AG04449 (cell line): ENCODE results near the gene PYGB.
"Not testable (repeated sequence)": the region's sequence is repeated elsewhere in the genome, so short reads cannot be mapped to it uniquely, and the experiment has no call there.

Experiments
- CTCF ChIA-PET: fragments of 350-600 bp; formaldehyde crosslinking; extraction: SDS; loops from one replicate; lab custom pipeline; 2021; ENCODE audit warnings: antibody characterized with exemption; lab: Yijun Ruan, JAX
- POLR2A ChIA-PET: fragments of 400-600, 350-600 bp; formaldehyde crosslinking; extraction: SDS; loops from one replicate; lab custom pipeline; 2020; ENCODE audit warnings: antibody characterized with exemption, inconsistent platforms; lab: Yijun Ruan, JAX
- DNase-seq: peaks from one replicate; pipeline ENCODE4 v3.0.0-alpha.2; 2010; ENCODE audit warnings: low read depth, low spot score
- H3K4me3 ChIP-seq: 2 replicates; pipeline ENCODE4 v1.5.1; 2011; ENCODE audit warnings: low read depth, mild to moderate bottlenecking, control low read depth, low read length
- CTCF ChIP-seq: IDR thresholded peaks from one replicate; pipeline ENCODE4 v1.5.1; 2011; ENCODE audit warnings: mild to moderate bottlenecking, moderate library complexity, low read length, control low read depth, inconsistent platforms; ENCODE audit not compliant: insufficient read depth; ENCODE audit errors: missing control alignments

The PYGB gene

GRCh38 chr20:25309395-25310267 lies 61.7 kb downstream of the PYGB start:
- peak; percentile 44 for DNase-seq
- POLR2A ChIA-PET, result interaction anchor here (0.5 to 1.3 kb wide), 6 partner anchors 9 to 320 kb away, joined by 3 to 4 read pairs (median 4); no protein-coding TSS in a partner anchor

GRCh38 chr20:25310268-25310920 lies 62.5 kb downstream of the PYGB start:
- POLR2A ChIA-PET, result interaction anchor here (0.8 to 1.3 kb wide), 4 partner anchors 9 to 320 kb away, joined by 3 to 4 read pairs (median 4); no protein-coding TSS in a partner anchor
- CTCF ChIA-PET, result interaction anchor here (0.9 to 5.5 kb wide), 11 partner anchors 10 to 315 kb away, joined by 3 to 66 read pairs (median 4); partner anchors contain the start of gene PYGB
- peak; percentile 82 for DNase-seq

More at GRCh38 chr20:25309395-25310267, 61.7 kb downstream of the PYGB start:
- TF ChIP-seq CTCF, result no peak
- CTCF ChIA-PET, result interaction anchor here (0.9 to 5.5 kb wide), 8 partner anchors 9 to 231 kb away, joined by 3 to 66 read pairs (median 4); partner anchors contain the start of gene PYGB
- peak overlapping the region; percentile 12; the same call in 1 of the 2 replicates for H3K4me3 ChIP-seq

GRCh38 chr20:25310921-25311728 lies 63.2 kb downstream of the PYGB start:
- H3K4me3 ChIP-seq, result peak overlapping the region; percentile 56
- ChIA-PET CTCF (interaction anchor here (0.9 to 5.5 kb wide), 5 partner anchors 10 to 316 kb away, joined by 3 to 66 read pairs (median 3); no protein-coding TSS in a partner anchor), POLR2A (no interaction called here)
- DNase-seq, result peak; percentile 82
- TF ChIP-seq CTCF, result no peak

More at GRCh38 chr20:25310268-25310920, 62.5 kb downstream of the PYGB start:
- peak; percentile 75 for TF ChIP-seq CTCF
- peak overlapping the region; percentile 56 for H3K4me3 ChIP-seq

GRCh38 chr20:25312716-25313115 lies 64.8 kb downstream of the PYGB start:
- POLR2A ChIA-PET, CTCF ChIA-PET, H3K4me3 ChIP-seq, DNase-seq: not testable (repeated sequence)

GRCh38 chr20:25313593-25313992 lies 65.7 kb downstream of the PYGB start:
- no peak for TF ChIP-seq CTCF
- POLR2A ChIA-PET, result no interaction called here
- DNase-seq, result no peak
- CTCF ChIA-PET, result interaction anchor here (1.0 kb wide), 1 partner anchor 85 kb away, joined by 6 read pairs; no protein-coding TSS in a partner anchor
- no peak overlapping the region for H3K4me3 ChIP-seq
